SHP77 (cell line): ENCODE data around the gene MUC13.

Experiments
- DNase-seq, 2 experiments: peaks; one replicate each; lab custom pipeline; 2025; lab: John Stamatoyannopoulos, UW

The MUC13 gene

GRCh38 chr3:124896824-124897526, 37.6 kb downstream of the MUC13 start:
- DNase-seq = no peak

GRCh38 chr3:124895756-124896155, 38.8 kb downstream of the MUC13 start:
- no peak for DNase-seq

GRCh38 chr3:124893526-124893925, 41.0 kb downstream of the MUC13 start:
- no peak for DNase-seq

- DNase-seq = no peak
Observed at GRCh38 chr3:124890573-124891190, 43.9 kb downstream of the MUC13 start.

- no peak for DNase-seq
Observed at GRCh38 chr3:124888482-124889441, 45.8 kb downstream of the MUC13 start.

GRCh38 chr3:124887932-124888298, 46.6 kb downstream of the MUC13 start:
- no peak for DNase-seq

GRCh38 chr3:124887177-124887931, 47.2 kb downstream of the MUC13 start, which contains the start of gene ITGB5:
ITGB5 (minus strand) TSS chr3:124887365; CDS start chr3:124887000, 365 bp downstream.
- DNase-seq = peak in 1 of 2 experiments; percentile 35

GRCh38 chr3:124886168-124887056, 48.1 kb downstream of the MUC13 start:
- DNase-seq = peak in 1 of 2 experiments; percentile 8

- peak in 1 of 2 experiments; percentile 4 for DNase-seq
Observed at GRCh38 chr3:124885466-124886167, 48.9 kb downstream of the MUC13 start.

- DNase-seq = no peak
Observed at GRCh38 chr3:124884474-124885101, 50.0 kb downstream of the MUC13 start.

- DNase-seq = no peak
Observed at GRCh38 chr3:124883766-124884473, 50.6 kb downstream of the MUC13 start.

- no peak for DNase-seq
Observed at GRCh38 chr3:124882816-124883747, 51.5 kb downstream of the MUC13 start.

- DNase-seq = no peak
Observed at GRCh38 chr3:124881976-124882697, 52.4 kb downstream of the MUC13 start.

- no peak for DNase-seq
Observed at GRCh38 chr3:124879337-124879680, 55.2 kb downstream of the MUC13 start.

GRCh38 chr3:124878561-124879336, 55.8 kb downstream of the MUC13 start:
- DNase-seq = no peak

GRCh38 chr3:124877674-124878073, 56.9 kb downstream of the MUC13 start:
- no peak for DNase-seq
